ENCODE measurements around the gene FAM131C.

FAM131C gene

GRCh38 chr1:16099412-16099811 is 26.0 kb upstream of the FAM131C start:
- no peak for DNase-seq

GRCh38 chr1:16095447-16095846 is 22.0 kb upstream of the FAM131C start:
- DNase-seq: no peak

- DNase-seq: no peak
Measured at GRCh38 chr1:16094453-16095158, 21.2 kb upstream of the FAM131C start.

- no peak for DNase-seq
Measured at GRCh38 chr1:16093611-16094010, 20.2 kb upstream of the FAM131C start.

- no peak for DNase-seq
Measured at GRCh38 chr1:16092923-16093511, 19.6 kb upstream of the FAM131C start.

- no peak for DNase-seq
Measured at GRCh38 chr1:16092097-16092922, 18.9 kb upstream of the FAM131C start.

GRCh38 chr1:16091296-16091695 is 17.8 kb upstream of the FAM131C start:
- no peak for DNase-seq

- no peak for DNase-seq
Measured at GRCh38 chr1:16090076-16090826, 16.8 kb upstream of the FAM131C start.

- no peak for DNase-seq
Measured at GRCh38 chr1:16088996-16089395, 15.5 kb upstream of the FAM131C start.

GRCh38 chr1:16088351-16088911 is 15.0 kb upstream of the FAM131C start:
- DNase-seq: no peak

GRCh38 chr1:16087733-16088132 is 14.3 kb upstream of the FAM131C start:
- DNase-seq: no peak

- DNase-seq: no peak
Measured at GRCh38 chr1:16085522-16085921, 12.1 kb upstream of the FAM131C start.

- DNase-seq: no peak
Measured at GRCh38 chr1:16083486-16083885, 10.0 kb upstream of the FAM131C start.

- DNase-seq: peak; percentile 31
Measured at GRCh38 chr1:16082283-16083038, 9.0 kb upstream of the FAM131C start.

- DNase-seq: no peak
Measured at GRCh38 chr1:16081636-16082035, 8.2 kb upstream of the FAM131C start.

GRCh38 chr1:16080422-16081150 is 7.1 kb upstream of the FAM131C start:
- no peak for DNase-seq

GRCh38 chr1:16078925-16079656 is 5.6 kb upstream of the FAM131C start:
- DNase-seq: peak; percentile 72

GRCh38 chr1:16077406-16078245 is 4.2 kb upstream of the FAM131C start:
- DNase-seq: no peak

- no peak for DNase-seq
Measured at GRCh38 chr1:16076865-16077238, 3.4 kb upstream of the FAM131C start.
